Measurements from ENCODE around the gene SMAD4.
"Not testable (repeated sequence)": the region's sequence is repeated elsewhere in the genome, so short reads cannot be mapped to it uniquely, and the experiment has no call there.

Gene SMAD4

GRCh38 chr18:51072586-51073313, 42.7 kb downstream of the SMAD4 start:
- no peak for DNase-seq

GRCh38 chr18:51074605-51075004, 44.6 kb downstream of the SMAD4 start:
- DNase-seq: no peak

GRCh38 chr18:51076503-51076902, 46.5 kb downstream of the SMAD4 start:
- DNase-seq: no peak

GRCh38 chr18:51077217-51077616, 47.2 kb downstream of the SMAD4 start:
- no peak for DNase-seq

- DNase-seq: no peak
Measured at GRCh38 chr18:51078026-51078425, 48.0 kb downstream of the SMAD4 start.

GRCh38 chr18:51082571-51083267, 52.7 kb downstream of the SMAD4 start:
- DNase-seq: no peak

- no peak for DNase-seq
Measured at GRCh38 chr18:51083398-51083797, 53.4 kb downstream of the SMAD4 start.

- no peak for DNase-seq
Measured at GRCh38 chr18:51088410-51088809, 58.4 kb downstream of the SMAD4 start.

- DNase-seq: no peak
Measured at GRCh38 chr18:51089691-51090090, 59.7 kb downstream of the SMAD4 start.

- no peak for DNase-seq
Measured at GRCh38 chr18:51091270-51091669, 61.3 kb downstream of the SMAD4 start.

- no peak for DNase-seq
Measured at GRCh38 chr18:51092117-51092516, 62.1 kb downstream of the SMAD4 start.

GRCh38 chr18:51092967-51093366, 63.0 kb downstream of the SMAD4 start:
- not testable (repeated sequence) for DNase-seq

- no peak for DNase-seq
Measured at GRCh38 chr18:51097021-51097822, 67.2 kb downstream of the SMAD4 start.

- no peak for DNase-seq
Measured at GRCh38 chr18:51098082-51098481, 68.1 kb downstream of the SMAD4 start.

- DNase-seq: no peak
Measured at GRCh38 chr18:51098513-51098912, 68.5 kb downstream of the SMAD4 start.

- no peak for DNase-seq
Measured at GRCh38 chr18:51100385-51101120, 70.5 kb downstream of the SMAD4 start.

- no peak for DNase-seq
Measured at GRCh38 chr18:51107082-51107481, 77.1 kb downstream of the SMAD4 start.

- DNase-seq: no peak
Measured at GRCh38 chr18:51107598-51108305, 77.7 kb downstream of the SMAD4 start.

- no peak for DNase-seq
Measured at GRCh38 chr18:51108330-51108729, 78.3 kb downstream of the SMAD4 start.

GRCh38 chr18:51110073-51110797, 80.2 kb downstream of the SMAD4 start:
- peak; percentile 72 for DNase-seq

GRCh38 chr18:51111633-51112355, 81.8 kb downstream of the SMAD4 start:
- not testable (repeated sequence) for DNase-seq

Data from activated naive CD4-positive, alpha-beta T cell treated with Interleukin-2 at 50 U/mL for 16 hours (primary cell).